ENCODE results near the gene SLAMF6.
"Not testable (repeated sequence)": the region's sequence is repeated elsewhere in the genome, so short reads cannot be mapped to it uniquely, and the experiment has no call there.

SLAMF6 gene

DNA sequence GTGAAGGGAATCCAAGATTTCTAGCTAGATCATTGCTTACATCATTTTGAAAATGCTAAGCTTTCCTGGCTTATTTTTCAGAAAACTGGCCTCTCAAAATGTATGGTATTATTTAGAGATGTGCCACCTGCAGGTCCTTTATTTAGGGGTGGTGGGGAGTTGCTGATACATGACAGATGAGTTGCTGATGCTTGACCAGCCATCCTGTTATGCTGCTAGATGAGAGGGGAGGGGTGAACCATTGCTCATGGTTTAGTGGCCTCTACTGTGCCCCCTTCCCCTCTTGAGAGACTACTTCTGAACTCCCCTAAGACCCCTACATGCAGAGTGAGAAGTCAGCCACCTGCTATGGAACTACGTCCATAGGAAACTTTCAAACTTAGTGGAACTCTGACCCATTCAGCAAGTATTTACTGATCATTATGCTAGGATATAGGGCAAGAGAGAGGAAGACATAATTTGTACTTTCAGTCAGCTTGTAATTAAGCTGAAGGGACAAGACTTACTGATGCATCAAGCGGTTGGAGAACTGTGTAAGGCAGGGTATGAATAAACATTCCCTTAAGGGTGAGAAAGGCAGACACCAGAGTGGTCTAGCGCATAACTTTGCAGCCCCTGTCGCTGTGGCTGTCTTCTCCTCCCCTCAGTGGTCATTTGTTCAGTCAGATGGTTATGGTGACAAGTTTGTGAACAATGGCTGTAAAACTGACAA, 34.6 kb downstream of the SLAMF6 start:
- Histone ChIP-seq H3K27me3 (ENCODE audit: insufficient read depth, low read depth) (no peaks in the 10 kb centered on the region), H3K27ac (no peak overlapping the region), H3K4me3 (IDR thresholded peaks at IDR 0.05; ENCODE audit: insufficient read depth, low read depth, low read length) (no peak overlapping the region), H3K36me3 (ENCODE audit: insufficient read depth) (no peaks in the 10 kb centered on the region), H3K9ac (no peak overlapping the region), H3K79me2 (ENCODE audit: insufficient read depth, low read depth) (no peaks in the 10 kb centered on the region), H2AFZ (ENCODE audit: low read depth) (no peak overlapping the region), H4K20me1 (ENCODE audit: insufficient read depth) (no peaks in the 10 kb centered on the region), H3K4me2 (no peak overlapping the region), H3K4me1 (ENCODE audit: low read depth, poor library complexity, severe bottlenecking) (no peaks in the 10 kb centered on the region)
- TF ChIP-seq, protein P1, sequence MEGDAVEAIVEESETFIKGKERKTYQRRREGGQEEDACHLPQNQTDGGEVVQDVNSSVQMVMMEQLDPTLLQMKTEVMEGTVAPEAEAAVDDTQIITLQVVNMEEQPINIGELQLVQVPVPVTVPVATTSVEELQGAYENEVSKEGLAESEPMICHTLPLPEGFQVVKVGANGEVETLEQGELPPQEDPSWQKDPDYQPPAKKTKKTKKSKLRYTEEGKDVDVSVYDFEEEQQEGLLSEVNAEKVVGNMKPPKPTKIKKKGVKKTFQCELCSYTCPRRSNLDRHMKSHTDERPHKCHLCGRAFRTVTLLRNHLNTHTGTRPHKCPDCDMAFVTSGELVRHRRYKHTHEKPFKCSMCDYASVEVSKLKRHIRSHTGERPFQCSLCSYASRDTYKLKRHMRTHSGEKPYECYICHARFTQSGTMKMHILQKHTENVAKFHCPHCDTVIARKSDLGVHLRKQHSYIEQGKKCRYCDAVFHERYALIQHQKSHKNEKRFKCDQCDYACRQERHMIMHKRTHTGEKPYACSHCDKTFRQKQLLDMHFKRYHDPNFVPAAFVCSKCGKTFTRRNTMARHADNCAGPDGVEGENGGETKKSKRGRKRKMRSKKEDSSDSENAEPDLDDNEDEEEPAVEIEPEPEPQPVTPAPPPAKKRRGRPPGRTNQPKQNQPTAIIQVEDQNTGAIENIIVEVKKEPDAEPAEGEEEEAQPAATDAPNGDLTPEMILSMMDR (conservative IDR thresholded peaks at IDR 0.05; ENCODE audit: low read depth, low read length), result no peak

DNA sequence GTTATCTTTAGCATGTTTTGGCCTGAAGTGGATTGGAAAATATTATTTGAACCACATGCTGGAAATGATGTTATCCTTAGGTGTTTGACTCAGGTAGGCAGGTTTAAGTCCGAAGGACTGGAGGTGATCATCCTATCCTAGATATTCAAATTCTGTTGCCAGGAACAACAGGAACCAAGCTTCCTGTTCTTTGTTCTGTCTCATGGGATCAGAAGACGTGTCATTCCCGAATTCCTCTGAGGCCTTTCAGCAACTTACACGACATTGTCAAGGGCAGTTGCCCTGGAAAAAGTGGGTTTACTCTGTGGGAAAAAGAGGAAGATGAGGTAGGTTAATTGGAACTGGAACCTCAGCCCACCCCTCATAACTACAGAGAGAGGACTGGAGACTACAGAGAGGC, 36.6 kb downstream of the SLAMF6 start:
- no peaks in the 10 kb centered on the region for H3K36me3 ChIP-seq (ENCODE audit: insufficient read depth)
- H3K27me3 ChIP-seq (ENCODE audit: insufficient read depth, low read depth), result no peaks in the 10 kb centered on the region
- H3K4me2 ChIP-seq, result no peak overlapping the region
- no peaks in the 10 kb centered on the region for H3K79me2 ChIP-seq (ENCODE audit: insufficient read depth, low read depth)
- H3K9ac ChIP-seq, result no peak overlapping the region
- no peak overlapping the region for H3K4me3 ChIP-seq (IDR thresholded peaks at IDR 0.05; ENCODE audit: insufficient read depth, low read depth, low read length)
- no peak overlapping the region for H3K27ac ChIP-seq
- no peaks in the 10 kb centered on the region for H4K20me1 ChIP-seq (ENCODE audit: insufficient read depth)
- no peak overlapping the region for H2AFZ ChIP-seq (ENCODE audit: low read depth)
- TF ChIP-seq, protein P1 (conservative IDR thresholded peaks at IDR 0.05; ENCODE audit: low read depth, low read length), result no peak
- H3K4me1 ChIP-seq (ENCODE audit: low read depth, poor library complexity, severe bottlenecking), result no peaks in the 10 kb centered on the region

DNA sequence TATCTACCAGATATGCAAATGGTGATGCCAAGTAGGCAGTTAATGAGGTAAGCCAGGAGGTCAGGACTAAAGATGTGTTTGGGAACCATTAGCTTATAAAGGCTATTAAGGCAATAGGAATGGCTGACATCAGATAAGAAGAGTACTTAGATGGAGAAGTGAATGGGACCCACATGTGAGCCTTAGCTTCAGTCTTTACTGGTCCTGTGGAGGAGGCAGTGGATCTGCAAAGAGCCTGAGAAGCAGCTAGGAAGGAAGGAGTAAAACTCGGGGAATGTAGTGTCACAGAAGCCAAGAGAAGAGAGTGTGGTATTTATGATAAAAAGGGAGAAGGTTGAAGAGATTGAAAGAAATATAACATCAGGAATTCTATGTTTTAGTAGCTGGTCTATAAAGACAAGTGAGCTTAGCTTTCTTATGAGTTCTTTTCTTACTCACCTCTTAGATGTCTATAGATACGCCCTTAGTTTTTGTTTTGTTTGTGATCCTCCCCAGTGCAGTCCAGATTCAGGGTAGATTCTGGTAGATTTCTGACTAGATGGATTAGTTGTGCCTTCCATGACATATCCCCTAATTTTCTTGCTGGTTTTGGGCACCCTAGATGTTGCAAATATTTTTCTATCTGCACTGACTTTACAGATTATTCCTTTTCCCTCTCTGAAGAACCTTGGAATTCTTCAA, 39.4 kb downstream of the SLAMF6 start:
- H3K4me2 ChIP-seq, result no peak overlapping the region
- no peak overlapping the region for H3K4me3 ChIP-seq (IDR thresholded peaks at IDR 0.05; ENCODE audit: insufficient read depth, low read depth, low read length)
- no peak overlapping the region for H3K27ac ChIP-seq
- H2AFZ ChIP-seq (ENCODE audit: low read depth), result no peak overlapping the region
- no peaks in the 10 kb centered on the region for H4K20me1 ChIP-seq (ENCODE audit: insufficient read depth)
- TF ChIP-seq, protein P1 (conservative IDR thresholded peaks at IDR 0.05; ENCODE audit: low read depth, low read length), result no peak
- H3K9ac ChIP-seq, result no peak overlapping the region
- H3K27me3 ChIP-seq (ENCODE audit: insufficient read depth, low read depth), result no peaks in the 10 kb centered on the region
- no peaks in the 10 kb centered on the region for H3K4me1 ChIP-seq (ENCODE audit: low read depth, poor library complexity, severe bottlenecking)
- no peaks in the 10 kb centered on the region for H3K79me2 ChIP-seq (ENCODE audit: insufficient read depth, low read depth)
- H3K36me3 ChIP-seq (ENCODE audit: insufficient read depth), result no peaks in the 10 kb centered on the region

DNA sequence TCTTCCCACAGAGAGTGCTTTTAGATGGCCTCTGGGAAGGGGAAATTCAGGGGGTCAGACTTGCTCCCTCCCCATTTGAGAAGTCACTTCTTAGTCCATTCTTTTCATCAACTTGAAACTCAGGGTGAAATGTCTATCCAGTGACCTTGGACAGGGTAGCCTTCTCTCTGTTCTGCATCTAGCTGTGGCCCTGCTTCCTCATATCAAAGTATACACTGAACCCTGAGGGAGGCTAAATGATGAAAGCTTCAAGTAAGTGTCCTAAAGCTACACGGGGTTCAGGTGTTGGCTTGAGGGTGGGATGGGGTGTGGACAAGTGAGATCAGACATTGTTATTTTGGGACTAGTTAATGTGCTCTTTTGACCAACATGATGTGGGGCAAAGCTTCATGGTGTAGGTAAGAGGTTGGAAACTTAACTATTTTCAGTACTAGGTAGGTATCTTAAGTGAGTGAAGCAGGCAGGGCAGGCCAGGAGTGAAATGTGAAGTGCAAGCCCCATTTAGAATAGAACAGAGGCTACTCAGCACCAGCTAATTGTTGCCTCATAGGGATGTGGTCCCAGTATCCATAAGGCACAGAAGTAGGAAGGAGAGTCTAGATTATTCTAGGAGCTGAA, 41.0 kb downstream of the SLAMF6 start:
- no peaks in the 10 kb centered on the region for H3K79me2 ChIP-seq (ENCODE audit: insufficient read depth, low read depth)
- no peaks in the 10 kb centered on the region for H4K20me1 ChIP-seq (ENCODE audit: insufficient read depth)
- H3K4me2 ChIP-seq, result no peak overlapping the region
- no peaks in the 10 kb centered on the region for H3K36me3 ChIP-seq (ENCODE audit: insufficient read depth)
- H3K4me3 ChIP-seq (IDR thresholded peaks at IDR 0.05; ENCODE audit: insufficient read depth, low read depth, low read length), result no peak overlapping the region
- H3K27me3 ChIP-seq (ENCODE audit: insufficient read depth, low read depth), result no peaks in the 10 kb centered on the region
- no peak overlapping the region for H3K27ac ChIP-seq
- no peak overlapping the region for H3K9ac ChIP-seq
- no peaks in the 10 kb centered on the region for H3K4me1 ChIP-seq (ENCODE audit: low read depth, poor library complexity, severe bottlenecking)
- TF ChIP-seq, protein P1 (conservative IDR thresholded peaks at IDR 0.05; ENCODE audit: low read depth, low read length), result no peak
- H2AFZ ChIP-seq (ENCODE audit: low read depth), result no peak overlapping the region

DNA sequence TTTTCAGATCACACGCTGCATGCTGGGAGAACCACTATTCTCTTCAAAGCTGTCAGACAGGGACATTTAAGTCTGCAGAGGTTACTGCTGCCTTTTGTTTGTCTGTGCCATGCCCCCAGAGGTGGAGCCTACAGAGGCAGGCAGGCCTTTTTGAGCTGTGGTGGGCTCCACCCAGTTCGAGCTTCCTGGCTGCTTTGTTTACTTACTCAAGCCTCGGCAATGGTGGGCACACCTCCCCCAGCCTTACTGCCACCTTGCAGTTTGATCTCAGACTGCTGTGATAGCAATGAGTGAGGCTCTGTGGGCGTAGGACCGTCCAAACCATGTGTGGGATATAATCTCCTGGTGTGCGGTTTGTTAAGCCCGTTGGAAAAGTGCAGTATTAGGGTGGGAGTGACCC, 42.3 kb downstream of the SLAMF6 start:
- not testable (repeated sequence) for H3K4me1 ChIP-seq (ENCODE audit: low read depth, poor library complexity, severe bottlenecking); H3K4me3 ChIP-seq (IDR thresholded peaks at IDR 0.05; ENCODE audit: insufficient read depth, low read depth, low read length); H3K36me3 ChIP-seq (ENCODE audit: insufficient read depth); H2AFZ ChIP-seq (ENCODE audit: low read depth); H3K9ac ChIP-seq; H3K27ac ChIP-seq; H3K27me3 ChIP-seq (ENCODE audit: insufficient read depth, low read depth); H3K4me2 ChIP-seq; H3K79me2 ChIP-seq (ENCODE audit: insufficient read depth, low read depth); H4K20me1 ChIP-seq (ENCODE audit: insufficient read depth)

DNA sequence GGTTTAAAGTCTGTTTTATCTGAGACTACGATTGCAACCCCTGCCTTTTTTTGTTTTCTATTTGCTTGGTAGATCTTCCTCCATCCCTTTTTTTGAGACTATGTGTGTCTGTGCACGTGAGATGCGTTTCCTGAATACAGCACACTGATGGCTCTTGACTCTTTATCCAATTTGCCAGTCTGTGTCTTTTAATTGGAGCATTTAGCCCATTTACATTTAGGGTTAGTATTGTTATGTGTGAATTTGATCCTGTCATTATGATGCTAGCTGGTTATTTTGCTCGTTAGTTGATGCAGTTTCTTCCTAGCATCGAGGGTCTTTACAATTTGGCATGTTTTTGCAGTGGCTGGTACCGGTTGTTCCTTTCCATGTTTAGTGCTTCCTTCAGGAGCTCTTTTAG, 44.0 kb downstream of the SLAMF6 start:
- not testable (repeated sequence) for H2AFZ ChIP-seq (ENCODE audit: low read depth); H4K20me1 ChIP-seq (ENCODE audit: insufficient read depth); H3K9ac ChIP-seq; H3K4me1 ChIP-seq (ENCODE audit: low read depth, poor library complexity, severe bottlenecking); H3K36me3 ChIP-seq (ENCODE audit: insufficient read depth); H3K79me2 ChIP-seq (ENCODE audit: insufficient read depth, low read depth); H3K4me3 ChIP-seq (IDR thresholded peaks at IDR 0.05; ENCODE audit: insufficient read depth, low read depth, low read length); H3K4me2 ChIP-seq; H3K27ac ChIP-seq; H3K27me3 ChIP-seq (ENCODE audit: insufficient read depth, low read depth)
